Mesendoderm (in vitro differentiated cells): ENCODE measurements around the gene SLC16A1.

Experiments used
- DNase-seq: peaks from one replicate; pipeline ENCODE4 v3.0.0; 2013
- H2AK5ac ChIP-seq: 2 replicates; pipeline ENCODE4 v1.6.1; 2013; ENCODE audit warnings: low read length, inconsistent platforms
- H2BK120ac ChIP-seq: 2 replicates; pipeline ENCODE4 v1.6.1; 2013; ENCODE audit warnings: low read depth, mild to moderate bottlenecking, low read length, moderate library complexity, mixed read lengths
- H2BK15ac ChIP-seq: replicated peaks from 2 replicates; pipeline ENCODE4 v1.6.1; 2013; ENCODE audit warnings: low read depth, mild to moderate bottlenecking, moderate library complexity
- H2BK5ac ChIP-seq: 2 replicates; pipeline ENCODE4 v1.6.1; 2013; ENCODE audit warnings: low read length, inconsistent platforms
- H3K18ac ChIP-seq: 2 replicates; pipeline ENCODE4 v1.6.1; 2013; ENCODE audit warnings: mild to moderate bottlenecking, low read length, mixed read lengths
- H3K23ac ChIP-seq: one replicate; pipeline ENCODE4 v1.6.1; 2013; ENCODE audit warnings: low read length
- H3K27ac ChIP-seq: 2 replicates; pipeline ENCODE4 v1.5.1; 2013; ENCODE audit warnings: low read depth, mild to moderate bottlenecking, inconsistent platforms, low read length, moderate library complexity
- H3K27me3 ChIP-seq: 2 replicates; pipeline ENCODE4 v1.6.1; 2013; ENCODE audit warnings: low read length, control low read depth, mild to moderate bottlenecking, inconsistent platforms; ENCODE audit not compliant: insufficient read depth, poor library complexity
- H3K36me3 ChIP-seq: 2 replicates; pipeline ENCODE4 v1.6.1; 2013; ENCODE audit warnings: low read length, inconsistent platforms; ENCODE audit not compliant: control insufficient read depth, insufficient read depth
- H3K4ac ChIP-seq: one replicate; pipeline ENCODE4 v1.6.1; 2013; ENCODE audit warnings: low read depth, mild to moderate bottlenecking, low read length, moderate library complexity
- H3K4me1 ChIP-seq: 2 replicates; pipeline ENCODE4 v1.6.1; 2013; ENCODE audit warnings: low read depth, low read length, inconsistent platforms; ENCODE audit not compliant: control insufficient read depth
- H3K4me2 ChIP-seq: 2 replicates; pipeline ENCODE4 v1.6.1; 2013; ENCODE audit warnings: low read length
- H3K4me3 ChIP-seq: 2 replicates; pipeline ENCODE4 v1.5.1; 2013; ENCODE audit warnings: mild to moderate bottlenecking, low read length
- H3K56ac ChIP-seq: one replicate; pipeline ENCODE4 v1.6.1; 2013; ENCODE audit warnings: low read length
- H3K79me1 ChIP-seq: 2 replicates; pipeline ENCODE4 v1.6.1; 2013; ENCODE audit warnings: low read length, inconsistent platforms
- H3K79me2 ChIP-seq: 2 replicates; pipeline ENCODE4 v1.6.1; 2013; ENCODE audit warnings: mild to moderate bottlenecking, low read length; ENCODE audit not compliant: control insufficient read depth, insufficient read depth
- H3K9ac ChIP-seq: 2 replicates; pipeline ENCODE4 v1.6.1; 2013; ENCODE audit warnings: low read length, inconsistent platforms
- H4K5ac ChIP-seq: one replicate; pipeline ENCODE4 v1.6.1; 2013; ENCODE audit warnings: low read length
- H4K8ac ChIP-seq: one replicate; pipeline ENCODE4 v1.6.1; 2013; ENCODE audit warnings: low read depth, mild to moderate bottlenecking, control low read depth, low read length, moderate library complexity
- WGBS: extraction: QIAGEN DNeasy Blood & Tissue Kit; methylation state at CpG from one replicate; pipeline ENCODE4 v1.1.7; 2013; ENCODE audit warnings: low lambda C conversion rate, missing lambda C conversion rate; ENCODE audit not compliant: insufficient coverage; ENCODE audit errors: extremely low coverage; 5-methylcytosine and 5-hydroxymethylcytosine counted together

The SLC16A1 gene

GRCh38 chr1:112876315-112876714 lies 79.7 kb downstream of the SLC16A1 start:
- Histone ChIP-seq H3K36me3 (no peaks in the 10 kb centered on the region), H3K27me3 (no peaks in the 10 kb centered on the region), H3K4me1 (peaks cover 23% of the 10 kb centered on the region), H4K8ac (no peak overlapping the region), H2BK120ac (no peak overlapping the region), H3K23ac (no peak overlapping the region), H3K9ac (no peak overlapping the region), H3K27ac (no peak overlapping the region), H4K5ac (no peak overlapping the region), H2BK5ac (no peak overlapping the region), H3K4me3 (no peak overlapping the region), H3K4ac (no peak overlapping the region), H3K4me2 (no peak overlapping the region), H3K79me1 (no peaks in the 10 kb centered on the region), H2AK5ac (no peak overlapping the region), H3K18ac (no peak overlapping the region), H3K56ac (no peak overlapping the region), H2BK15ac (no peak overlapping the region), H3K79me2 (no peaks in the 10 kb centered on the region)
- DNase-seq: no peak
- no CpG with 5 or more reads among the region's 2 CpGs for WGBS

DNA sequence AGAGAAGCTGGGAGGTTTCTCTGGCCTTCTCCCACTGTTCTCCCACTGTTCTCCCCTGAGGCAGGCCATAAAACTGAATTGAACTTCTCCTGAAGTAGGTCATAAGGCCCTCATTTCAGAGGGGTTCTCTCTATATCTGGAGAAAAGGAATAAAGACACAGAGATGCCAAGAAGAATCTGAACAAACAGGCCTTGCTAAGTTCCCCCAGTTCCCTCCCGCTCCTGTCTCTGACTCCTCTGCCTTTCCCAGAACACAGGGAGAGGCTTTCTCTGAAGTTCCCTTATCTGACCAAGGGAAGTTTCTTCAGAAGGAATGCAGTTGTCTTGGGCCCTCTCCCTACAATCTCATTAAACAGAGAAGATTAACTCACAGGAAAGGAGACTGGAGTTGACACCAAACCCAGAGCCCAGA lies 83.4 kb downstream of the SLC16A1 start:
- H3K79me2 ChIP-seq: no peaks in the 10 kb centered on the region
- WGBS: no CpG with 5 or more reads among the region's 1 CpG
- no peak overlapping the region for H3K4me3 ChIP-seq
- no peaks in the 10 kb centered on the region for H3K36me3 ChIP-seq
- no peaks in the 10 kb centered on the region for H3K79me1 ChIP-seq
- H3K18ac ChIP-seq: peak overlapping the region; percentile 96
- H2AK5ac ChIP-seq: peak overlapping the region; percentile 1
- no peak overlapping the region for H3K4ac ChIP-seq
- peak overlapping the region; percentile 81 for H3K27ac ChIP-seq
- H3K4me2 ChIP-seq: no peak overlapping the region
- DNase-seq: peak; percentile 95
- peak overlapping the region; percentile 41 for H2BK5ac ChIP-seq
- H3K23ac ChIP-seq: no peak overlapping the region
- H3K56ac ChIP-seq: peak overlapping the region; percentile 34
- peaks cover 22% of the 10 kb centered on the region for H3K4me1 ChIP-seq
- H4K5ac ChIP-seq: no peak overlapping the region
- no peak overlapping the region for H4K8ac ChIP-seq
- H2BK120ac ChIP-seq: peak overlapping the region; percentile 84
- peak overlapping the region; percentile 93 for H2BK15ac ChIP-seq
- H3K9ac ChIP-seq: no peak overlapping the region
- H3K27me3 ChIP-seq: no peaks in the 10 kb centered on the region

DNA sequence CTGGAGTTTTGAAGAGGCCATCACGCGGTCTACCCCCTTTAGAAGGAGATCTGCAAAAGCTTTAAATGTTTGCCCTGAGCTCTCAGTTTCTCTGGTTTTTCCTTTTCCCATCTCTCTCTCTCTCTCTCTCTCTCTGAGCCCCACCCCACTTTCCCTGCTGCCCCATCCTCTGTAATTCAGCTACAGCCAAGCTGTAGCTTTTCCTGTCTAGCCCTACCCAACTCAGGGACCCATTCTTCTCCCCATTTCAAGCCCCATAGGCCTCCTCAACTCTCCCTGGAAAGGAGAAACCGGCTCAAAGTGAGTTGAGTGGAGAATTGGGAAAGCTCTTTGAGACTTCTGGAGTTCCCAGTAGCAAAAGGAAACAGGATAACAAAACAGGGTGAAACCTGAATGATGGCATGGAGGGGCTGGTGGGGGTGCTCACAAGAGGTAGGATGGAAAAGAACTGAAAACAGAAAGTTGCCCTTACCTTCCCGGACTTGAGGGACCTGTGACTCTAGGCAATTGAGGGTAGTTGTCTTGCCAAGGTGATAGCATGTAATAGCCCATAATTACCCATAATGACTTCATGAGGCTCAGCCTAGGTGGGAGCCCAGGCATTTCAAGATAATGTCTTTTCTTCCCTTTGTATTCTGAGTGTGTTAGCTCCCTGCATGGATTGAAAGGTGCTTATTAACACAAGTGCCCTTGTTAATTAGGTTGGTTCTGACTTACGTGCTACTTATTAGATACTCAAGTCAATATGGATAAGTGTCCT lies 84.9 kb downstream of the SLC16A1 start:
- Histone ChIP-seq H2BK120ac (no peak overlapping the region), H2BK5ac (no peak overlapping the region), H3K4me2 (no peak overlapping the region), H3K9ac (no peak overlapping the region), H4K8ac (no peak overlapping the region), H4K5ac (no peak overlapping the region), H3K79me2 (no peaks in the 10 kb centered on the region), H2BK15ac (peak overlapping the region; percentile 14), H3K79me1 (no peaks in the 10 kb centered on the region), H2AK5ac (no peak overlapping the region), H3K4me1 (peaks cover 22% of the 10 kb centered on the region), H3K27ac (no peak overlapping the region), H3K4ac (no peak overlapping the region), H3K36me3 (no peaks in the 10 kb centered on the region), H3K56ac (no peak overlapping the region), H3K4me3 (no peak overlapping the region), H3K18ac (peak overlapping the region; percentile 53), H3K23ac (no peak overlapping the region), H3K27me3 (no peaks in the 10 kb centered on the region)
- DNase-seq: peak; percentile 87
- no CpG with 5 or more reads among the region's 5 CpGs for WGBS

GRCh38 chr1:112869895-112870294 lies 86.1 kb downstream of the SLC16A1 start:
- Histone ChIP-seq H2BK120ac (no peak overlapping the region), H3K4me3 (no peak overlapping the region), H4K5ac (no peak overlapping the region), H3K79me1 (no peaks in the 10 kb centered on the region), H3K36me3 (no peaks in the 10 kb centered on the region), H3K27me3 (no peaks in the 10 kb centered on the region), H3K18ac (no peak overlapping the region), H2BK5ac (no peak overlapping the region), H3K56ac (no peak overlapping the region), H3K4ac (no peak overlapping the region), H3K79me2 (no peaks in the 10 kb centered on the region), H2BK15ac (no peak overlapping the region), H3K4me2 (no peak overlapping the region), H3K27ac (no peak overlapping the region), H3K4me1 (peaks cover 22% of the 10 kb centered on the region), H3K23ac (no peak overlapping the region), H4K8ac (no peak overlapping the region), H2AK5ac (no peak overlapping the region), H3K9ac (no peak overlapping the region)
- no CpG with 5 or more reads among the region's 4 CpGs for WGBS
- DNase-seq: no peak

GRCh38 chr1:112868191-112868590 lies 87.8 kb downstream of the SLC16A1 start:
- Histone ChIP-seq H4K5ac (no peak overlapping the region), H4K8ac (no peak overlapping the region), H3K9ac (no peak overlapping the region), H3K4me2 (no peak overlapping the region), H3K36me3 (no peaks in the 10 kb centered on the region), H2BK5ac (no peak overlapping the region), H3K27ac (no peak overlapping the region), H3K4ac (no peak overlapping the region), H3K18ac (peak overlapping the region; percentile 45), H2BK120ac (no peak overlapping the region), H3K27me3 (no peaks in the 10 kb centered on the region), H2BK15ac (no peak overlapping the region), H3K79me2 (no peaks in the 10 kb centered on the region), H3K4me1 (peaks cover 19% of the 10 kb centered on the region), H3K4me3 (no peak overlapping the region), H2AK5ac (no peak overlapping the region), H3K23ac (no peak overlapping the region), H3K56ac (peak overlapping the region; percentile 53), H3K79me1 (no peaks in the 10 kb centered on the region)
- no CpG with 5 or more reads among the region's 2 CpGs for WGBS
- DNase-seq: peak; percentile 65

DNA sequence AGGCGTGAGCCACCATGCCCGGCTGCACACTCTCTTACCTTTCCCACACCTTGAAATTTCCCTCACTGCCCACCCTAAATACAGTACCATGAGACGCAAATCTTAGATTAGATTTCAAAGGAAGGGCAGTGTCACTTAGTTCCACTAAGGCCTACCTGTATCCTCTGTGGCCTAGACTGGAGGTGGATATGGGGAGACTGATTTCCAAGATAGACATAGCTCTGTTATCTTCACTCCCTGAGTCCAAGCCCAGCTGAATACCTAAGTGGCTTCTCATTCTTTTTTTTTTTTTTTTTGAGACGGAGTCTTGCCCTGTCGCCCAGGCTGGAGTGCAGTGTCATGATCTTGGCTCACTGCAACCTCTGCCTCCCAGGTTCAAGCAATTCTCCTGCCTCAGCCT lies 89.0 kb downstream of the SLC16A1 start:
- Histone ChIP-seq H4K5ac (no peak overlapping the region), H4K8ac (no peak overlapping the region), H3K27ac (no peak overlapping the region), H3K4me3 (no peak overlapping the region), H3K4me1 (peaks cover 14% of the 10 kb centered on the region), H3K79me1 (no peaks in the 10 kb centered on the region), H2AK5ac (no peak overlapping the region), H3K27me3 (no peaks in the 10 kb centered on the region), H3K4ac (no peak overlapping the region), H3K4me2 (no peak overlapping the region), H2BK5ac (no peak overlapping the region), H3K9ac (no peak overlapping the region), H3K56ac (no peak overlapping the region), H3K36me3 (no peaks in the 10 kb centered on the region), H2BK15ac (no peak overlapping the region), H3K79me2 (no peaks in the 10 kb centered on the region), H3K23ac (no peak overlapping the region), H2BK120ac (no peak overlapping the region), H3K18ac (no peak overlapping the region)
- WGBS: no CpG with 5 or more reads among the region's 5 CpGs
- DNase-seq: no peak
